Measurements from ENCODE around the gene HHAT. TPM values are rescaled to one million over a fixed set of nuclear protein-coding genes. Genes with fewer than 3 reads are reported as not detected.

Gene HHAT
- total and polyA plus RNA-seq, 7 donors, result 0.11 to 0.64 (median 0.16) TPM

GRCh38 chr1:210407887-210408252, 79.2 kb downstream of the HHAT start:
- ATAC-seq (no peak), DNase-seq (no peak)
- Histone ChIP-seq H3K27ac (no peak overlapping the region), H3K4me3 (no peak overlapping the region), H3K9me3 (no peaks in the 10 kb centered on the region), H3K4me1 (no peaks in the 10 kb centered on the region), H3K27me3 (ENCODE audit: insufficient read depth in 3 of 3, low read length in 2 of 3) (no peaks in the 10 kb centered on the region), H3K36me3 (ENCODE audit: insufficient read depth in 1 of 2, low read depth in 1 of 2) (no peaks in the 10 kb centered on the region)
- 94 to 100% (median 95%) methylated on average over 1 of the region's 1 CpG for WGBS, 3 donors
- TF ChIP-seq, protein P1, sequence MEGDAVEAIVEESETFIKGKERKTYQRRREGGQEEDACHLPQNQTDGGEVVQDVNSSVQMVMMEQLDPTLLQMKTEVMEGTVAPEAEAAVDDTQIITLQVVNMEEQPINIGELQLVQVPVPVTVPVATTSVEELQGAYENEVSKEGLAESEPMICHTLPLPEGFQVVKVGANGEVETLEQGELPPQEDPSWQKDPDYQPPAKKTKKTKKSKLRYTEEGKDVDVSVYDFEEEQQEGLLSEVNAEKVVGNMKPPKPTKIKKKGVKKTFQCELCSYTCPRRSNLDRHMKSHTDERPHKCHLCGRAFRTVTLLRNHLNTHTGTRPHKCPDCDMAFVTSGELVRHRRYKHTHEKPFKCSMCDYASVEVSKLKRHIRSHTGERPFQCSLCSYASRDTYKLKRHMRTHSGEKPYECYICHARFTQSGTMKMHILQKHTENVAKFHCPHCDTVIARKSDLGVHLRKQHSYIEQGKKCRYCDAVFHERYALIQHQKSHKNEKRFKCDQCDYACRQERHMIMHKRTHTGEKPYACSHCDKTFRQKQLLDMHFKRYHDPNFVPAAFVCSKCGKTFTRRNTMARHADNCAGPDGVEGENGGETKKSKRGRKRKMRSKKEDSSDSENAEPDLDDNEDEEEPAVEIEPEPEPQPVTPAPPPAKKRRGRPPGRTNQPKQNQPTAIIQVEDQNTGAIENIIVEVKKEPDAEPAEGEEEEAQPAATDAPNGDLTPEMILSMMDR (IDR thresholded peaks at IDR 0.05), result no peak
- intact Hi-C loops (cut with DNase I), result loop anchor here (2.0 to 10.0 kb wide), 4 partner anchors 724 to 1107 kb away; partner anchors contain the start of gene KCNH1 (in 2 of the 2)

- TF ChIP-seq, protein P1 (IDR thresholded peaks at IDR 0.05), result no peak
- intact Hi-C loops (cut with DNase I), result no loop called here
- DNase-seq (no peak), ATAC-seq (no peak)
- 95 to 97% (median 96%) methylated on average over 1 of the region's 1 CpG for WGBS, 3 donors
- no peaks in the 10 kb centered on the region for H3K9me3 ChIP-seq
- H3K4me1 ChIP-seq, result no peaks in the 10 kb centered on the region
- no peak overlapping the region for H3K4me3 ChIP-seq
- no peak overlapping the region for H3K27ac ChIP-seq
- H3K36me3 ChIP-seq (ENCODE audit: insufficient read depth in 1 of 2, low read depth in 1 of 2), result no peaks in the 10 kb centered on the region
- no peaks in the 10 kb centered on the region for H3K27me3 ChIP-seq (ENCODE audit: insufficient read depth in 3 of 3, low read length in 2 of 3)
These were observed 83.5 kb downstream of the HHAT start for GRCh38 chr1:210412240-210412639.

GRCh38 chr1:210413951-210414350, 85.2 kb downstream of the HHAT start:
- H3K27ac ChIP-seq, result no peak overlapping the region
- no peaks in the 10 kb centered on the region for H3K9me3 ChIP-seq
- no peak overlapping the region for H3K4me3 ChIP-seq
- DNase-seq (no peak), ATAC-seq (no peak)
- 74 to 80% (median 79%) methylated on average over 4 of the region's 4 CpGs for WGBS, 3 donors
- TF ChIP-seq, protein P1 (IDR thresholded peaks at IDR 0.05), result no peak
- no peaks in the 10 kb centered on the region for H3K4me1 ChIP-seq
- intact Hi-C loops (cut with DNase I), result no loop called here
- no peaks in the 10 kb centered on the region for H3K36me3 ChIP-seq (ENCODE audit: insufficient read depth in 1 of 2, low read depth in 1 of 2)
- no peaks in the 10 kb centered on the region for H3K27me3 ChIP-seq (ENCODE audit: insufficient read depth in 3 of 3, low read length in 2 of 3)

GRCh38 chr1:210415846-210416448, 87.2 kb downstream of the HHAT start:
- ATAC-seq (no peak), DNase-seq (no peak)
- TF ChIP-seq, protein P1 (IDR thresholded peaks at IDR 0.05), result no peak
- H3K4me3 ChIP-seq, result no peak overlapping the region
- intact Hi-C loops (cut with DNase I), result no loop called here
- H3K36me3 ChIP-seq (ENCODE audit: insufficient read depth in 1 of 2, low read depth in 1 of 2), result no peaks in the 10 kb centered on the region
- no peaks in the 10 kb centered on the region for H3K9me3 ChIP-seq
- no peak overlapping the region for H3K27ac ChIP-seq
- H3K4me1 ChIP-seq, result no peaks in the 10 kb centered on the region
- WGBS, 3 donors, result 58 to 69% (median 62%) methylated on average over 9 of the region's 9 CpGs
- no peaks in the 10 kb centered on the region for H3K27me3 ChIP-seq (ENCODE audit: insufficient read depth in 3 of 3, low read length in 2 of 3)

DNA sequence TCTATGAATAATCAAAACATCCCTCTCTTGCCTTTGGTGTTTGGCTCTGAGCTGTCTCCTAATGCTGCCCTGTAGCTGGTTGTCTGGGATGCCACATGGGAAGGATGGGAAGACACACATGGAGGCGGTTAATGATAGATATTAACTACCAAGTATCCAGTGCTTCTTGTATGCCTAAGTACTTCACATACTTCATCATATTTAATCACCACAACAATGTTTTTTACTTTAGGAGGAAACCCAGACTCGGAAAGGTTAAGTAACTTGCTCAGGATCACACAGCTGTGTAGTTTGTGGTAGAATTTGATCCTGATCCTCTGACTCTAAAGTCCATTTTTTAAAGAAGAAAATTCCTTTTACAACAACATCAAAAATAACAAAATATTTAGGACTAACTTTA, 88.0 kb downstream of the HHAT start:
- ATAC-seq, result no peak
- TF ChIP-seq, protein P1 (IDR thresholded peaks at IDR 0.05), result no peak
- Histone ChIP-seq H3K27me3 (ENCODE audit: insufficient read depth in 3 of 3, low read length in 2 of 3) (no peaks in the 10 kb centered on the region), H3K4me3 (no peak overlapping the region), H3K27ac (no peak overlapping the region), H3K36me3 (ENCODE audit: insufficient read depth in 1 of 2, low read depth in 1 of 2) (no peaks in the 10 kb centered on the region), H3K4me1 (no peaks in the 10 kb centered on the region), H3K9me3 (no peaks in the 10 kb centered on the region)
- WGBS, 3 donors, result 82 to 90% (median 84%) methylated on average over 2 of the region's 2 CpGs
- intact Hi-C loops (cut with DNase I), result no loop called here
- no peak for DNase-seq
